ENCODE data around the gene CCDC197.

CCDC197 gene

DNA sequence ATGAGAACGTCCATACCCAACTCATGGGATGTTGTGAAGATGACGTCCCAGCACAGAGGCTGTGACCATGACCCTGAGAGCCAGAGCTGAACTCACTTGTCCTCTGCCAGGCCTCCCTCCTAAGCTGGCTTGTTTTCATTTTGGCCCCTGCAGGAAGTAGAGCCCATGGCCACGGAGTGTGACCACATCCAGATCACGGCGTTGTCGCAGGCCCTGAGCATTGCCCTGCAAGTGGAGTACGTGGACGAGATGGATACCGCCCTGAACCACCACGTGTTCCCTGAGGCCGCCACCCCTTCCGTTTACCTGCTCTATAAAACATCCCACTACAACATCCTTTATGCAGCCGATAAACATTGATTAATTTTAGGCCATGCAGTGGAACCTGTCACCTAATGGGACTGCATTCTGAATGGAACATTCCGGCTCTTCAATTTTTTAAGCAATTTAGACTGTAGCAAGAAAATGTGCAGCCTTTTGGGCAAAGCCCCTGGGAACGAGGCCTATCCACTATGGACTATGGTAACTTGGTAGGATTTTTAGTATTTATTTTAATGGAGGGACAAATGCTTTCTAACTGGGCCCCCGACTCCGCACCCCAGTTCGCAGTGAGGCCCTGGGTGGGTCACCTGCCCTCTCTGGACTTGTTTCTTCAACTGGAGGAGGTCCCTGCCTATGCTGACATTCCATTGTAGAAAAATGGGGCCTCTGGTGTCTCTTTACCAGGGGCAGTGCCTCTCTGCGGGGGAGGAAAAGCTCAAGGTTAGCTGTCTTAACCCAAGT, 48.7 kb downstream of the CCDC197 start:
- H3K9me3 ChIP-seq (ENCODE audit: control extremely low read depth in 1 of 5, control insufficient read depth in 4 of 5, insufficient read depth in 2 of 5, low read depth in 1 of 5, low read length in 4 of 5): no peaks in the 10 kb centered on the region
- ChIA-PET POLR2A (no interaction called here), CTCF (interaction anchor here (0.8 to 3.2 kb wide), 5 partner anchors 8 to 86 kb away, joined by 3 to 14 read pairs (median 4); no protein-coding TSS in a partner anchor)
- WGBS (ENCODE audit: insufficient coverage): 93% methylated on average over 18 of the region's 19 CpGs
- no peaks in the 10 kb centered on the region for H3K27me3 ChIP-seq (replicated peaks in 2 of 5; ENCODE audit: control insufficient read depth in 4 of 5, insufficient read depth in 5 of 5, low read length in 4 of 5)
- no peaks in the 10 kb centered on the region for H3K4me1 ChIP-seq (ENCODE audit: control extremely low read depth in 1 of 4, control insufficient read depth in 4 of 4, insufficient read depth in 4 of 4, low read length in 3 of 4)
- no peak overlapping the region for H3K27ac ChIP-seq (ENCODE audit: insufficient read depth in 1 of 2, low read depth in 1 of 2, low read length in 2 of 2, poor library complexity in 1 of 2, severe bottlenecking in 2 of 2)
- peaks cover 11 to 66% (median 48%) of the 10 kb centered on the region in 4 experiments for H3K36me3 ChIP-seq (ENCODE audit: control insufficient read depth in 4 of 4, insufficient read depth in 4 of 4, low read length in 3 of 4)
- no peak overlapping the region for H3K4me3 ChIP-seq (ENCODE audit: control insufficient read depth in 1 of 7, extremely low read depth in 1 of 7, insufficient read depth in 4 of 7, low read depth in 2 of 7, low read length in 6 of 7)
- DNase-seq: no peak

GRCh38 chr14:94046696-94047250, 49.7 kb downstream of the CCDC197 start:
- Histone ChIP-seq H3K4me1 (ENCODE audit: control extremely low read depth in 1 of 4, control insufficient read depth in 4 of 4, insufficient read depth in 4 of 4, low read length in 3 of 4) (no peaks in the 10 kb centered on the region), H3K4me3 (ENCODE audit: control insufficient read depth in 1 of 7, extremely low read depth in 1 of 7, insufficient read depth in 4 of 7, low read depth in 2 of 7, low read length in 6 of 7) (no peak overlapping the region), H3K27ac (ENCODE audit: insufficient read depth in 1 of 2, low read depth in 1 of 2, low read length in 2 of 2, poor library complexity in 1 of 2, severe bottlenecking in 2 of 2) (no peak overlapping the region), H3K27me3 (replicated peaks in 2 of 5; ENCODE audit: control insufficient read depth in 4 of 5, insufficient read depth in 5 of 5, low read length in 4 of 5) (no peaks in the 10 kb centered on the region), H3K9me3 (ENCODE audit: control extremely low read depth in 1 of 5, control insufficient read depth in 4 of 5, insufficient read depth in 2 of 5, low read depth in 1 of 5, low read length in 4 of 5) (no peaks in the 10 kb centered on the region), H3K36me3 (ENCODE audit: control insufficient read depth in 4 of 4, insufficient read depth in 4 of 4, low read length in 3 of 4) (peaks cover 11 to 76% (median 57%) of the 10 kb centered on the region in 4 experiments)
- POLR2A ChIA-PET: no interaction called here
- CTCF ChIA-PET: interaction anchor here (0.8 to 1.7 kb wide), 3 partner anchors 9 to 11 kb away, joined by 4 to 6 read pairs (median 4); no protein-coding TSS in a partner anchor
- DNase-seq: no peak
- 100% methylated on average over 4 of the region's 7 CpGs for WGBS (ENCODE audit: insufficient coverage)

DNA sequence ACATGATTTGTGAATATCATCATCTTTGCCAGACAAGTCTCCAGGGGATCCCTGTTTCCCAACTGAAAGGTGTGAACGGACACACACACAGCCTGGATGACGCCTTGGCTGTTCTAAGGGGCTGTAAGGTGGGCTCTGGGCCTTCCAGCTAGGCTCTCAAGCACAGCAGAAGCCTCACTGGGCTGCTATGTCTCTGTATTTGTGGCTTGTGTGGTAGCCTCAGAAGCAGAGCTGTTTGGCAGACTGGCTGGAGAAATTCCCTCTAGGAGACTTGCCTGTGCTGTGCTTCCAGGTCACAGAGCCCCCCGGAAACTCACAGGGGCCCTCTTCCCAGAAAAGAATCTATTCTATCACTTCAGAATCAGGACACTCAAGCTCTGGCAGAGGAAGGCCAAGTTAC, 50.5 kb downstream of the CCDC197 start:
- DNase-seq: no peak
- H3K36me3 ChIP-seq (ENCODE audit: control insufficient read depth in 4 of 4, insufficient read depth in 4 of 4, low read length in 3 of 4): peaks cover 12 to 83% (median 64%) of the 10 kb centered on the region in 4 experiments
- POLR2A ChIA-PET: no interaction called here
- H3K27me3 ChIP-seq (replicated peaks in 2 of 5; ENCODE audit: control insufficient read depth in 4 of 5, insufficient read depth in 5 of 5, low read length in 4 of 5): no peaks in the 10 kb centered on the region
- H3K4me1 ChIP-seq (ENCODE audit: control extremely low read depth in 1 of 4, control insufficient read depth in 4 of 4, insufficient read depth in 4 of 4, low read length in 3 of 4): no peaks in the 10 kb centered on the region
- no peak overlapping the region for H3K27ac ChIP-seq (ENCODE audit: insufficient read depth in 1 of 2, low read depth in 1 of 2, low read length in 2 of 2, poor library complexity in 1 of 2, severe bottlenecking in 2 of 2)
- H3K4me3 ChIP-seq (ENCODE audit: control insufficient read depth in 1 of 7, extremely low read depth in 1 of 7, insufficient read depth in 4 of 7, low read depth in 2 of 7, low read length in 6 of 7): no peak overlapping the region
- CTCF ChIA-PET: interaction anchor here (0.7 to 3.0 kb wide), 4 partner anchors 9 to 133 kb away, joined by 3 to 19 read pairs (median 4); no protein-coding TSS in a partner anchor
- no peaks in the 10 kb centered on the region for H3K9me3 ChIP-seq (ENCODE audit: control extremely low read depth in 1 of 5, control insufficient read depth in 4 of 5, insufficient read depth in 2 of 5, low read depth in 1 of 5, low read length in 4 of 5)
- WGBS (ENCODE audit: insufficient coverage): 100% methylated on average over 3 of the region's 3 CpGs

DNA sequence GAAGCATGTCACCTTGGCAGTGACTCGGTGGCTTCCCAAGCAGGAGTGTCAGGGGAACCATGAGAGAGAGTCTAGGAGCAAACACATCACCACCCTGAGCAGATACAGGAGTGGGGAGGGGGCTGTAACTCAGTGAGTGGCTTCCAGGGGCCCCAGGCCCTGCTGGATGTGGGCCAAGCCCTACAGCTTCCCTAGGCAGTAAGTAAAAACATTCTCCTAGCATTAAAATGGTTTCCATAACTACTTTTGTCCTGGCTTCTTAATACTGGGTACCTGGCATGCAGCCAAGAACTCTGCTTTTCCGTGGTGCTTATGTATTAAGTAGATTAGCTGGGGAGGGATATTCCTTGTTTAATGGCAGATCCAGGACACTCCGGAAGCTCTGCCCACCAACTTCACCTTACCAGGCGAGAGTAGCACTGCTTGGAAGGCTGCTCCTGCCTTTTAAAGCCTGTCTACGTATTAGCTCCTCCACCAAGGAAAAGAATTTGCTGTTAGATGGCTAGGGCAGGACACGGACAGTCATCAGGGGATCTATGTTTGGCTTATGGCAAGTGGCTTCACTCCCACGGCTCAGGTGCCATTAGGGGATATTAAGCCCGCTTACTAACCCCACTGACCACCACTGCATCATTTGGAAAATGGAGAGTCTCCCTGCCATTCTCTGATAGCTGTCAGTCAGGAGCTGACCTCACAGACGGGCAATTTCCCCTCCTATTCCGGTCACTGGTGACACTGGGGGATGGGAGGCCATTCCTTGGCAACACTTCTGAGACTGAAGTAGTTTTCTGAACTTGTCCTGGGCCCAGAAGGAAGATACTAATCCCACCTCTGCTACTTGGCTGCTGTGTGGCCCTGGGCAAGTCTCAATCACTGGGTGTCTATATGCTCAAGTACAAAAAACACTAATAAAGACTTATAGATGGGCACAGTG, 51.9 kb downstream of the CCDC197 start:
- no peaks in the 10 kb centered on the region for H3K4me1 ChIP-seq (ENCODE audit: control extremely low read depth in 1 of 4, control insufficient read depth in 4 of 4, insufficient read depth in 4 of 4, low read length in 3 of 4)
- no peak for DNase-seq
- no peaks in the 10 kb centered on the region for H3K27me3 ChIP-seq (replicated peaks in 2 of 5; ENCODE audit: control insufficient read depth in 4 of 5, insufficient read depth in 5 of 5, low read length in 4 of 5)
- no peaks in the 10 kb centered on the region for H3K9me3 ChIP-seq (ENCODE audit: control extremely low read depth in 1 of 5, control insufficient read depth in 4 of 5, insufficient read depth in 2 of 5, low read depth in 1 of 5, low read length in 4 of 5)
- 95% methylated on average over 6 of the region's 10 CpGs for WGBS (ENCODE audit: insufficient coverage)
- ChIA-PET CTCF (interaction anchor here (0.9 to 3.3 kb wide), 7 partner anchors 9 to 131 kb away, joined by 3 to 19 read pairs (median 4); no protein-coding TSS in a partner anchor), POLR2A (no interaction called here)
- no peak overlapping the region for H3K27ac ChIP-seq (ENCODE audit: insufficient read depth in 1 of 2, low read depth in 1 of 2, low read length in 2 of 2, poor library complexity in 1 of 2, severe bottlenecking in 2 of 2)
- H3K4me3 ChIP-seq (ENCODE audit: control insufficient read depth in 1 of 7, extremely low read depth in 1 of 7, insufficient read depth in 4 of 7, low read depth in 2 of 7, low read length in 6 of 7): no peak overlapping the region
- H3K36me3 ChIP-seq (ENCODE audit: control insufficient read depth in 4 of 4, insufficient read depth in 4 of 4, low read length in 3 of 4): peaks cover 14 to 89% (median 70%) of the 10 kb centered on the region in 4 experiments

DNA sequence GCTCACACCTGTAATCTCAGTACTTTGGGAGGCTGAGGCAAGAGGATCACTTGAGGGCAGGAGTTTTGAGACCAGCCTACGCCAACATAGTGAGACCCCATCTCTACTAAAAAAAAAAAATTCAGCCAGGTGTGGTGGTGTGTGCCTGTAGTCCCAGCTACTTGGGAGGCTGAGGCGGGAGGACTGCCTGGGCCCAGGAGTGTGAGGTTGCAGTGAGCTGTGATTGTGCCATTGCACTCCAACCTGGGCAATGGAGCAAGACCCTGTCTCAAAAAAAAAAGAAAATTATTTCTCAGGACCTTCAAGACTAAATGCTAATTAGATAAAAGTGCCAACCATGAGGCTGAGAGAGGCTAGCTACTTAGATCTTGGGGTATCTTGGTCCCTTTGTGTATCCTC, 52.5 kb downstream of the CCDC197 start:
- WGBS (ENCODE audit: insufficient coverage): no CpG with 5 or more reads among the region's 2 CpGs
- DNase-seq: no peak
- Histone ChIP-seq H3K4me3 (ENCODE audit: control insufficient read depth in 1 of 7, extremely low read depth in 1 of 7, insufficient read depth in 4 of 7, low read depth in 2 of 7, low read length in 6 of 7) (no peak overlapping the region), H3K27ac (ENCODE audit: insufficient read depth in 1 of 2, low read depth in 1 of 2, low read length in 2 of 2, poor library complexity in 1 of 2, severe bottlenecking in 2 of 2) (no peak overlapping the region), H3K4me1 (ENCODE audit: control extremely low read depth in 1 of 4, control insufficient read depth in 4 of 4, insufficient read depth in 4 of 4, low read length in 3 of 4) (no peaks in the 10 kb centered on the region), H3K9me3 (ENCODE audit: control extremely low read depth in 1 of 5, control insufficient read depth in 4 of 5, insufficient read depth in 2 of 5, low read depth in 1 of 5, low read length in 4 of 5) (no peaks in the 10 kb centered on the region), H3K36me3 (ENCODE audit: control insufficient read depth in 4 of 4, insufficient read depth in 4 of 4, low read length in 3 of 4) (peaks cover 20 to 92% (median 74%) of the 10 kb centered on the region in 4 experiments), H3K27me3 (replicated peaks in 2 of 5; ENCODE audit: control insufficient read depth in 4 of 5, insufficient read depth in 5 of 5, low read length in 4 of 5) (no peaks in the 10 kb centered on the region)
- ChIA-PET CTCF (interaction anchor here (0.7 to 3.3 kb wide), 9 partner anchors 8 to 436 kb away, joined by 3 to 19 read pairs (median 4); no protein-coding TSS in a partner anchor), POLR2A (no interaction called here)

DNA sequence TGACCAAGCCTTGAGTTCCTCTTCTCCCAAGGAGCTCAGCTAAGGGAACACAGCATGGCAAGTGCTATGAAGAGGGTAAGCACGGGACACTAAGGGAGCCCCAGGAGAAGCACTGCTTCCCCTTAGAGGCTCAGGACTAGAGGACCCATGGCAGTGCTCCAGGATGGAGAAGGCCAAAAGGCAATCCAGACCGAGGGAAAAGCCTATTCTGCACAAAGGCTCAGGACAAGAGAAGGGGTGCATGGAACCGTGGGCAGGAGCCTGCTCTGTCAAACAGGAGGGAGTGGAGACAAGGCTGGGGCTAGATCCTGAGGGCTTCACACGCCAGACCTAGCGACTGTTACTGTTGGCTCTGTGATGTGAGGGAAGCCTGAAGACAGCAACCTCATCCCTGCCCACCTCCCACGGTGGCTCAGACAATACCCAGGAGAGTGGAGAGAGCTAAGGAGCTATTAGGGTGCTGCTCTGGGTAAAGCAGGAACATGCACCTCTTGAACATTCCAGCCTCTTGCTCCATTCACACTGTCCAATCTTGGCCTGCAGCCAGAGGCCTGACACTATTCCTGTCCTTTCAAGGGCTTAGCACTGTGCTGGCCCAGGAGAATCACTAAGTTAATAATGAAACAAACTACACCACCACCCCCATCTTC, 53.3 kb downstream of the CCDC197 start:
- H3K27me3 ChIP-seq (replicated peaks in 2 of 5; ENCODE audit: control insufficient read depth in 4 of 5, insufficient read depth in 5 of 5, low read length in 4 of 5): no peaks in the 10 kb centered on the region
- H3K4me1 ChIP-seq (ENCODE audit: control extremely low read depth in 1 of 4, control insufficient read depth in 4 of 4, insufficient read depth in 4 of 4, low read length in 3 of 4): no peaks in the 10 kb centered on the region
- H3K27ac ChIP-seq (ENCODE audit: insufficient read depth in 1 of 2, low read depth in 1 of 2, low read length in 2 of 2, poor library complexity in 1 of 2, severe bottlenecking in 2 of 2): no peak overlapping the region
- CTCF ChIA-PET: interaction anchor here (0.6 to 3.3 kb wide), 10 partner anchors 12 to 436 kb away, joined by 3 to 19 read pairs (median 4); no protein-coding TSS in a partner anchor
- H3K4me3 ChIP-seq (ENCODE audit: control insufficient read depth in 1 of 7, extremely low read depth in 1 of 7, insufficient read depth in 4 of 7, low read depth in 2 of 7, low read length in 6 of 7): no peak overlapping the region
- POLR2A ChIA-PET: no interaction called here
- no peak for DNase-seq
- 97% methylated on average over 5 of the region's 6 CpGs for WGBS (ENCODE audit: insufficient coverage)
- H3K9me3 ChIP-seq (ENCODE audit: control extremely low read depth in 1 of 5, control insufficient read depth in 4 of 5, insufficient read depth in 2 of 5, low read depth in 1 of 5, low read length in 4 of 5): no peaks in the 10 kb centered on the region
- peaks cover 20 to 93% (median 76%) of the 10 kb centered on the region in 4 experiments for H3K36me3 ChIP-seq (ENCODE audit: control insufficient read depth in 4 of 4, insufficient read depth in 4 of 4, low read length in 3 of 4)

Measured in common myeloid progenitor, CD34-positive (primary cell).